ENCODE data around the gene SGMS2. TPM values are rescaled to one million over a fixed set of nuclear protein-coding genes. Genes with fewer than 3 reads are reported as not detected.

Gene SGMS2
- polyA plus RNA-seq, 10 donors: 8.0 to 10.4 (median 9.4) TPM

GRCh38 chr4:107826421-107826980 lies 1.8 kb downstream of the SGMS2 start:
- DNase-seq: no peak

- DNase-seq: no peak
These were observed 3.8 kb downstream of the SGMS2 start for GRCh38 chr4:107828315-107829090.

- DNase-seq: no peak
These were observed 6.4 kb downstream of the SGMS2 start for GRCh38 chr4:107831140-107831539.

GRCh38 chr4:107832275-107832807 lies 7.6 kb downstream of the SGMS2 start:
- DNase-seq: no peak

- no peak for DNase-seq
These were observed 9.6 kb downstream of the SGMS2 start for GRCh38 chr4:107834241-107834794.

GRCh38 chr4:107835406-107835805 lies 10.7 kb downstream of the SGMS2 start:
- DNase-seq: no peak

GRCh38 chr4:107837317-107837716 lies 12.6 kb downstream of the SGMS2 start:
- DNase-seq: no peak

- no peak for DNase-seq
These were observed 13.3 kb downstream of the SGMS2 start for GRCh38 chr4:107837776-107838618.

- DNase-seq: no peak
These were observed 14.3 kb downstream of the SGMS2 start for GRCh38 chr4:107838861-107839565.

- DNase-seq: no peak
These were observed 18.7 kb downstream of the SGMS2 start for GRCh38 chr4:107843391-107843790.

GRCh38 chr4:107845681-107846080 lies 20.9 kb downstream of the SGMS2 start:
- no peak for DNase-seq

GRCh38 chr4:107850438-107850837 lies 25.7 kb downstream of the SGMS2 start:
- no peak for DNase-seq

- DNase-seq: peak in 2 of 3 donors; percentile 17 to 34
These were observed 29.0 kb downstream of the SGMS2 start for GRCh38 chr4:107853444-107854355.

- DNase-seq: peak; percentile 64 to 93 (median 83)
These were observed 29.8 kb downstream of the SGMS2 start for GRCh38 chr4:107854356-107855022.

GRCh38 chr4:107855723-107856122 lies 31.0 kb downstream of the SGMS2 start:
- DNase-seq: no peak

GRCh38 chr4:107856901-107857300 lies 32.2 kb downstream of the SGMS2 start:
- DNase-seq: no peak

- DNase-seq: no peak
These were observed 33.0 kb downstream of the SGMS2 start for GRCh38 chr4:107857741-107858140.

- no peak for DNase-seq
These were observed 33.5 kb downstream of the SGMS2 start for GRCh38 chr4:107858158-107858742.

GRCh38 chr4:107862658-107863057 lies 37.9 kb downstream of the SGMS2 start:
- DNase-seq: no peak

Measured in muscle of back (tissue), 11 donors.